Uterus (tissue), 4 donors: Measurements from ENCODE around the gene SLC39A11. TPM values are rescaled to one million over a fixed set of nuclear protein-coding genes. Genes with fewer than 3 reads are reported as not detected.

Source experiments
- DNase-seq, 2 donors: peaks; one replicate each; pipeline ENCODE4 v3.0.0-alpha.2; 2019 to 2020
- H3K27ac ChIP-seq, 2 donors: fragments of 200-600 bp; sonication (generic); 1 replicate in 1 of 2; 2 replicates in 1 of 2; pipeline ENCODE4 v1.5.1; 2016 to 2018
- H3K27me3 ChIP-seq, 2 donors: fragments of 200-600 bp; sonication (generic); one replicate each; pipeline ENCODE4 v1.5.1; 2018 to 2019; ENCODE audit warnings: control low read depth in 1 of 2
- H3K36me3 ChIP-seq, 2 donors: fragments of 200-600 bp; sonication (generic); one replicate each; pipeline ENCODE4 v1.5.1; 2019; ENCODE audit warnings: control low read depth in 1 of 2
- H3K4me1 ChIP-seq, 2 donors: fragments of 200-600 bp; sonication (generic); one replicate each; pipeline ENCODE4 v1.5.1; 2018 to 2019; ENCODE audit warnings: control low read depth in 1 of 2
- H3K4me3 ChIP-seq, 2 donors: fragments of 200-600 bp; sonication (generic); 1 replicate in 1 of 2; 2 replicates in 1 of 2; pipeline ENCODE4 v1.5.1; 2018 to 2019; ENCODE audit warnings: mild to moderate bottlenecking in 1 of 2
- H3K9me3 ChIP-seq, 2 donors: fragments of 200-600 bp; sonication (generic); one replicate each; pipeline ENCODE4 v1.5.1; 2019; ENCODE audit warnings: control low read depth in 1 of 2
- POLR2A ChIP-seq, 2 donors: fragments of 450-650 bp; IDR thresholded peaks; one replicate each; pipeline ENCODE4 v1.6.1; 2016; ENCODE audit warnings: antibody characterized with exemption in 2 of 2, mild to moderate bottlenecking in 1 of 2, moderate library complexity in 1 of 2
- intact Hi-C: fragments of 100-400 bp; cut with DNase I; formaldehyde crosslinking; loops from one replicate; pipeline ENCODE4 v1.15.1; 2023; ENCODE audit warnings: low total_unique reads
- total RNA-seq, 4 donors: library from RNA; depleted of rRNA in 3 of 4; stranded (reverse); fragments of >200 nt in 3 of 4; gene quantifications; one replicate each; pipeline versions ENCODE4 v1.1.0 to v1.2.4, GENCODE V29; 2014 to 2023
- TF ChIP-seq, protein P1 (sequence below), 4 experiments: fragments of 200-600 bp in 2 of 4; fragments of 450-650 bp in 2 of 4; sonication (generic) in 2 of 4; IDR thresholded peaks; one replicate each; pipeline ENCODE4 v1.5.1; 2016 to 2019; ENCODE audit warnings: antibody characterized with exemption in 4 of 4, mild to moderate bottlenecking in 2 of 4, moderate library complexity in 1 of 4
- donor health status: DM: yes; HTN: yes; CAD: no.

SLC39A11 gene
- total RNA-seq, 4 donors from 2014 or later = 5.4 to 56.2 (median 21.0) TPM

DNA sequence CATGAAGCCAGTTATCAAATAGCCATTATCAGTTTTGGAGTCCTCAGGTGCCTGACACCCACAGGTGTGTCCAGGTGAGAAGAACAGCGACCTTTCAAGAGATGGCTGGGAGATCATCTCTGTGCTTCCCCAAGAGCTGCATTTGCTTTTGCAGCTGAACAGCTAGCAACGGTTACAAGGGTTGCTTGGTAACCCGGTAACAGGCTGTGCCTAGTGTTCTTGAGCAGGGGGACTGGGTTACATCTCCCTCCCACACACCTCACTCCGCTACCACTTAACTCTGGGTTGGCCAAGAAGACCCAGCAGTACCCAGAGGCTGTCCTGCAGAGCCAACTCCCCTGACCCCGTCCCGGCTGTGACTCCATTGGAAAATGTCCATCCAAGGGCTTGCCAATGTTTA, 147.0 kb downstream of the SLC39A11 start:
- Histone ChIP-seq H3K27me3 (no peaks in the 10 kb centered on the region), H3K4me3 (no peak overlapping the region), H3K27ac (no peak overlapping the region), H3K9me3 (no peaks in the 10 kb centered on the region), H3K36me3 (no peaks in the 10 kb centered on the region), H3K4me1 (no peaks in the 10 kb centered on the region)
- TF ChIP-seq, protein P1, sequence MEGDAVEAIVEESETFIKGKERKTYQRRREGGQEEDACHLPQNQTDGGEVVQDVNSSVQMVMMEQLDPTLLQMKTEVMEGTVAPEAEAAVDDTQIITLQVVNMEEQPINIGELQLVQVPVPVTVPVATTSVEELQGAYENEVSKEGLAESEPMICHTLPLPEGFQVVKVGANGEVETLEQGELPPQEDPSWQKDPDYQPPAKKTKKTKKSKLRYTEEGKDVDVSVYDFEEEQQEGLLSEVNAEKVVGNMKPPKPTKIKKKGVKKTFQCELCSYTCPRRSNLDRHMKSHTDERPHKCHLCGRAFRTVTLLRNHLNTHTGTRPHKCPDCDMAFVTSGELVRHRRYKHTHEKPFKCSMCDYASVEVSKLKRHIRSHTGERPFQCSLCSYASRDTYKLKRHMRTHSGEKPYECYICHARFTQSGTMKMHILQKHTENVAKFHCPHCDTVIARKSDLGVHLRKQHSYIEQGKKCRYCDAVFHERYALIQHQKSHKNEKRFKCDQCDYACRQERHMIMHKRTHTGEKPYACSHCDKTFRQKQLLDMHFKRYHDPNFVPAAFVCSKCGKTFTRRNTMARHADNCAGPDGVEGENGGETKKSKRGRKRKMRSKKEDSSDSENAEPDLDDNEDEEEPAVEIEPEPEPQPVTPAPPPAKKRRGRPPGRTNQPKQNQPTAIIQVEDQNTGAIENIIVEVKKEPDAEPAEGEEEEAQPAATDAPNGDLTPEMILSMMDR (IDR thresholded peaks at IDR 0.05) = no peak
- TF ChIP-seq POLR2A (IDR thresholded peaks at IDR 0.05) = no peak
- no peak for DNase-seq
- intact Hi-C loops = no loop called here

DNA sequence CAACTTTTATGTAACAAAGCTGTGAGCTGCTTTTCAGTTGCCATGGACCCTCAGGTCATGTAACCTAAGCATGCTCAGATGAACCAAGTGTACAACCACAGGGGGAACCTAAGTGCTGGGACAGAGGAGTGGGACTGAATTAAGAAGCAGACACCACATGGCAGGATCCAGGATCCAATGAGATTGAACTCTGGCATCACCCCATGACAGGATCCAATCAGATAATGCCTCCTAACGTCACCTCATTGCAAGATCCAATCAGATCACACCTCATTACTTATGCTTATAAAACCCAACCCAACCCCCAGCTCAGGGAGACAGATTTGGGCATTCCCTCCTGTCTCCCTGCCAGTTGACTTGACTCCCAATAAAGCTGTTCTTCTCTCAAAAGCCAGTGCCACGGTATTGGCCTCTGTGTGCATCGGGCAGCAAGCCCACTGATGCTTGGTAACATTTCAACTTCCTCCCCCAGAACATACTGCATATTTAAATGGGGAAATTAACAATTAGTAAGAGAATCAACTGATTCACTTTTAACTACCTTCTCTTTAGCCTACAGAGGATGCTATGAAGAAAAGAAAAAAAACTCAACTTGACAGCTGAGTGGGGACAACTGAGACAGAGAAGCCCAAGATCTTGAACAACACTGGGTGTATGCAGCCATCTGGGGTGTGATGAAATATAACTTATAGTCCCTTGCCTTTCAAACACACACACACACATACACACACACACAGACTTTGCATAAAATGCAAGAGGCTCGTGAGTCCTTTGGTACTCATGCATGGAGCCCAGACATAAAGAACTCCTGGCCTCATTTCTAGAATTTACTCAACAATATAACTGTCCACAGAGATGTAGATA, 148.4 kb downstream of the SLC39A11 start:
- no peak for TF ChIP-seq POLR2A (IDR thresholded peaks at IDR 0.05)
- TF ChIP-seq, protein P1 (IDR thresholded peaks at IDR 0.05) = no peak
- no peaks in the 10 kb centered on the region for H3K9me3 ChIP-seq
- H3K4me1 ChIP-seq = no peaks in the 10 kb centered on the region
- no peaks in the 10 kb centered on the region for H3K36me3 ChIP-seq
- H3K27ac ChIP-seq = no peak overlapping the region
- intact Hi-C loops = no loop called here
- DNase-seq = no peak
- H3K27me3 ChIP-seq = no peaks in the 10 kb centered on the region
- no peak overlapping the region for H3K4me3 ChIP-seq

DNA sequence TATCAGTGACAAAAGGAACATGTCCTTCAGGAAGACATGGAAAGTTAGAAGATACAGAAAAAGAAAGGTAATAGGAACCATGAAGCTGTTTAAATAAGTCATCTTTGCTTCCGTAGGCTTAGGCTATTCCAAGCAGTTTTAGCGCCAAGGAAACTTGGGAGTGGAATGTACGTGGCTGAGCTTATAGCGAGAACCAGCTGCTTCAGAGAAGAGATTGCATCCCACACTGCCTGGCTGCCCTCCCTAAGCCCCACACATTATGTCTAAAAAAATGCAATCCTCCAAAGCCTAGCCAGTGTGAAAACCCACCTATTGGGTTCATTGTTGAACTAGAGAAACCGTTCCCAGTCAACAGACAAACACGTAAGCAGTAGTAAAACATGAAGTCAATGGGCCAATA, 149.9 kb downstream of the SLC39A11 start:
- TF ChIP-seq POLR2A (IDR thresholded peaks at IDR 0.05) = no peak
- TF ChIP-seq, protein P1 (IDR thresholded peaks at IDR 0.05) = no peak
- Histone ChIP-seq H3K4me3 (no peak overlapping the region), H3K27me3 (no peaks in the 10 kb centered on the region), H3K36me3 (no peaks in the 10 kb centered on the region), H3K4me1 (no peaks in the 10 kb centered on the region), H3K27ac (no peak overlapping the region), H3K9me3 (no peaks in the 10 kb centered on the region)
- intact Hi-C loops = no loop called here
- no peak for DNase-seq

DNA sequence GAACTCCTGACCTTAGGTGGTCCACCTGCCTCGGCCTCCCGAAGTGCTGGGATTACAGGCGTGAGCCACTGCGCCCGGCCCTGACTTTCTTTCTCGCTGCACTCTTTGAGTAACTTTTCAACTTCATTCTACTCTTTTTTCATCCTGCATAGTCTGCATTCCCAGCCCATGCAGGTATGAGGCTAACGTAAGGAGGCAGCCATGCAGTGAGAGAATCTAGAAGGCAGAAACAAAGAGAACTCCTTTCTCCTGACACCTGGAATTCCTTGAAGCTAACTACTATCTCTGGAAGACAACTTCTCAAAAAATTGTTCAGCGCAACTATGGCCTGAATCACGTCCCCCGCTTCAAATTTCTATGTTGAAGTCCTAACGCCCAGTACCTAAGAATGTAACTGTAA, 152.0 kb downstream of the SLC39A11 start:
- Histone ChIP-seq H3K27ac (no peak overlapping the region), H3K36me3 (no peaks in the 10 kb centered on the region), H3K4me3 (no peak overlapping the region), H3K4me1 (no peaks in the 10 kb centered on the region), H3K9me3 (no peaks in the 10 kb centered on the region), H3K27me3 (no peaks in the 10 kb centered on the region)
- DNase-seq = no peak
- TF ChIP-seq POLR2A (IDR thresholded peaks at IDR 0.05) = no peak
- TF ChIP-seq, protein P1 (IDR thresholded peaks at IDR 0.05) = no peak
- intact Hi-C loops = no loop called here

DNA sequence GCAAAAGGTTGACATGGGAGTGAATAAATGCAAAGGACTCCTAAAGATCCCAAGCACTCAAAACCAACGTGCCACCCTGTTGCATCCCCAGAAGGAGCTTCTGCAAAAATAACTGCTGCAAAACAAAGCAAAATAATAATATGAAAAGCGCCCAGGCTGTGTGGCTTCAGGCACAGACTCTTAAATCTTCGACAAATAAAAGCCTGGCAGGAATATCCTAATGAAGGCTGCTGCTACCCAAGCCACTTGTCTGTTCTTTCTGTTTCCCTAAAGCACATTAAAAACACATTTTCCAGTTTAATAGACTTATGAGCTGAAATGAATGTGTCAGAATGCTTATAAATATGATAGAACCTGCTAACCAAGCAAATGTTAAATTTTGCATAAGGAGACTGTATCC, 154.0 kb downstream of the SLC39A11 start:
- Histone ChIP-seq H3K4me3 (no peak overlapping the region), H3K36me3 (no peaks in the 10 kb centered on the region), H3K9me3 (no peaks in the 10 kb centered on the region), H3K4me1 (no peaks in the 10 kb centered on the region), H3K27me3 (no peaks in the 10 kb centered on the region), H3K27ac (no peak overlapping the region)
- intact Hi-C loops = no loop called here
- TF ChIP-seq, protein P1 (IDR thresholded peaks at IDR 0.05) = no peak
- no peak for TF ChIP-seq POLR2A (IDR thresholded peaks at IDR 0.05)
- no peak for DNase-seq
